Esophagus muscularis mucosa (tissue), 3 donors: ENCODE data around the gene ST6GALNAC3.

Experiments
- POLR2A ChIP-seq: fragments of 450-650 bp; IDR thresholded peaks from one replicate; pipeline ENCODE4 v1.6.1; 2017; ENCODE audit warnings: antibody characterized with exemption, moderate library complexity, mild to moderate bottlenecking, low read depth
- POLR2AphosphoS5 ChIP-seq, 2 donors: sonication (generic); formaldehyde crosslinking; IDR thresholded peaks; one replicate each; pipeline ENCODE4 v1.6.1; 2017; ENCODE audit warnings: antibody characterized with exemption in 2 of 2
- TF ChIP-seq, protein P1 (sequence below), 3 experiments: fragments of 200-600 bp in 2 of 3; fragments of 450-650 bp in 1 of 3; sonication (generic) in 2 of 3; IDR thresholded peaks; one replicate each; pipeline ENCODE4 v1.5.1; 2017 to 2019; ENCODE audit warnings: antibody characterized with exemption in 3 of 3, mild to moderate bottlenecking in 2 of 3, moderate library complexity in 1 of 3

DNA sequence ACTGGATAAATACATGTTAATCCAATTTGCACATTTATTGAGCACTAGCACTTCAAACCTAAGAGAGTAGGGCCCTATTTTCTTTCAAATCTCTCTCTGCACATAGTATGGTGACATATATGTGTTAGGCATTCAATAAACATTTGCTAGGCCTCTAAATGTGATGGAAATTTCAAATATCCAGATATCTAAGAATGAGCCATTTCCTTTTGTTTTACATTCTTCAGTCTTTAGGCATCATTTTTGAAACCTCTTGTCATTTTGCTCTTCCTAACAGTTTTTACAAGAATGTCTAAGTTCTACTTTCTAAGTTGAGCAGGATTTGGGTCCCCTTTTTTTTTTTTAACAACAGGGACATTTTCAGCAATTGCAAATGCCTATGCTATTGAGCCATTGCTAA lies 397.0 kb downstream of the ST6GALNAC3 start:
- TF ChIP-seq, protein P1, sequence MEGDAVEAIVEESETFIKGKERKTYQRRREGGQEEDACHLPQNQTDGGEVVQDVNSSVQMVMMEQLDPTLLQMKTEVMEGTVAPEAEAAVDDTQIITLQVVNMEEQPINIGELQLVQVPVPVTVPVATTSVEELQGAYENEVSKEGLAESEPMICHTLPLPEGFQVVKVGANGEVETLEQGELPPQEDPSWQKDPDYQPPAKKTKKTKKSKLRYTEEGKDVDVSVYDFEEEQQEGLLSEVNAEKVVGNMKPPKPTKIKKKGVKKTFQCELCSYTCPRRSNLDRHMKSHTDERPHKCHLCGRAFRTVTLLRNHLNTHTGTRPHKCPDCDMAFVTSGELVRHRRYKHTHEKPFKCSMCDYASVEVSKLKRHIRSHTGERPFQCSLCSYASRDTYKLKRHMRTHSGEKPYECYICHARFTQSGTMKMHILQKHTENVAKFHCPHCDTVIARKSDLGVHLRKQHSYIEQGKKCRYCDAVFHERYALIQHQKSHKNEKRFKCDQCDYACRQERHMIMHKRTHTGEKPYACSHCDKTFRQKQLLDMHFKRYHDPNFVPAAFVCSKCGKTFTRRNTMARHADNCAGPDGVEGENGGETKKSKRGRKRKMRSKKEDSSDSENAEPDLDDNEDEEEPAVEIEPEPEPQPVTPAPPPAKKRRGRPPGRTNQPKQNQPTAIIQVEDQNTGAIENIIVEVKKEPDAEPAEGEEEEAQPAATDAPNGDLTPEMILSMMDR (IDR thresholded peaks at IDR 0.05) = no peak
- no peak for TF ChIP-seq POLR2AphosphoS5 (IDR thresholded peaks at IDR 0.05)
- no peak for TF ChIP-seq POLR2A
